SIG-M5 treated with dmso at 0.1 percent for 504 hours (cell line): ENCODE results near the gene RAB31.
A peak's percentile ranks its signal among the peaks of the same experiment; 100 is the strongest.

Source experiments
- DNase-seq: peaks from one replicate; lab custom pipeline; 2025; ENCODE audit not compliant: unreplicated experiment; lab: John Stamatoyannopoulos, UW

RAB31 gene

DNA sequence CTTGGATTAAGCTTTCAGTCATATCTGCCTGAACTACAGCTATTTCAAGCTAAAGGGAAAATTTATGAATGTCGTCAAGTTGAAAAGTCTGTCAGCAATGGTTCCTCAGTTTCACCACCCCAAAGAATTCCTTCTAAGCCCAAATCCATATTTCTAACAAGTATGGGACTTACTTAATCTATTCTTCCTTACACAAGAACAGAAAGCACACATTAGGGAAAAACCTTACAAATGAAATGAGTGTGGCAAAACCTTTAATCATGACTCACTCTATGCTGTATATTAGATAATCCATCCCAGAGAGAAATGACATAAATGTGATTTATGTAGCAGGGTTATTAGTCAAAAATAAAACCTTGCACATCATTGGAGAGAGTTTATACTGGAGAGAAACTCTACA, 78.9 kb downstream of the RAB31 start:
- no peak for DNase-seq

GRCh38 chr18:9787712-9788111, 79.6 kb downstream of the RAB31 start:
- DNase-seq = peak; percentile 59

DNA sequence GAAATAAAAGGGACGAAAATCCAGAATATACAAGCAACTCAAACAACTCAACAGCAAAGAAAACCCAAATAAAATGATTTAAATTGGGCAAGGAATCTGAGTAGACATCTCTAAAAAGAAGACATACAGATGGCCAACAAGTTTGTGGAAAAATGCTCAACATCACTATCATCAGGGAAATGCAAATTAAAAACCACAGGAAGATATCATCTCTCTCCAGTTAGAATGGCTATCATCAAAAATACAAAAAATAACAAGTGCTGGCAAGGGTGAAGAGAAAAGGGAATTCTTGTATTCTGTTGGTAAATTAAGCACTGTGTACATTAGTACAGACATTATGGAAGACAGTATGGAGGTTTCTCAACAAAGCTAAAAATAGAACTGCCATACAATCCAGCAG, 80.0 kb downstream of the RAB31 start:
- DNase-seq = no peak

DNA sequence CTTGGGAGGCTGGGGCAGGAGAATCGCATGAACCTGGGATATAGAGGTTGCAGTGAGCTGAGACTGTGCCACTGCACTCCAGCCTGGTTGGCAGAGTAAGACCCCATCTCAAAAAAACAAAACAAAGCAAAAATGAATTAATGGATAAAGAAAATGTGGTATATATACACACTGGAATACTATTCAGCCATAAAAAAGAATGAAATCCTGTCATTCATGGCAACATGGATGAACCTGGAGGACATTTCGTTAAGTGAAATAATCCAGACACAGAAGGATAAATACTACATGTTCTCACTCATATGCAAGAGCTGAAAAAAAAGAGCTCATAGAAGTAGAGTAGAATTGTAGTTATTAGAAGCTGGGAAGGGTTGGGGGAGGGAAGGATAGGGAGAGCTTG, 80.8 kb downstream of the RAB31 start:
- no peak for DNase-seq

- DNase-seq = no peak
Observed at GRCh38 chr18:9790261-9790660, 82.2 kb downstream of the RAB31 start.

DNA sequence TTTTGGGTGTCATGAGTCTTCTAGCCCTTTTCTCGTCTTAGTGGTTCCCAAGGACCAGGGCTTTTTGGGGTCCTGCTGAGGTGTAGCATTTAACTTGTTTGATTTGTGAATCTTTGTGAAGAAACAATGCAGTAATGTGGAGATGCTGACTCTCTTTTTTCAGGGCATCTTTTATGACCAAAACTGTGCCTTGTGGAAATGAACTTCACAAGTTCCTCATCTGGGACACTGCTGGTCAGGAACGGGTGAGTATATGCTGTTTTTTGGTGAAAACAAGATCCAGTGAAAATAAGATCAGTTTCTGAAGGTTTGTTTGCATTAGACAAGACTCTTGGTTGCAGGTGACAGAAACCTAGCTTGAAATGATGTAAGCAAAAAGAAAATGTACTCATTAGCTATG, 83.9 kb downstream of the RAB31 start:
- DNase-seq = no peak

- peak; percentile 67 for DNase-seq
Observed at GRCh38 chr18:9792565-9793245, 84.6 kb downstream of the RAB31 start.

DNA sequence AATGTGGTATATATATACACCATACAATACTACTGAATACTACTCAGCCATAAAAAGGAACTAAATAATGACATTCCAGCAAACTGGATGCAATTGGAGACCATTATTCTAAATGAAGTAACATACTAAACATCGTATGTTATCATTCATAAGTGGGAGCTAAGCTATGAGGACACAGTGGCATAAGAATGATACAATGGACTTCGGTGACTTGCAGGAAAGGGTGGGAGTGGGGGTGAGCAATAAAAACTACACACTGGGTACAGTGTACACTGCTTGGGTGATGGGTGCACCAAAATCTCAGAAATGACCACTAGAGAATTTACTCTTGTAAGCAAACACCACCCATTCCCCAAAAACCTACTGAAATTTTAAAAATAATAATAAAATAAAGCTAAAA, 87.9 kb downstream of the RAB31 start:
- no peak for DNase-seq

DNA sequence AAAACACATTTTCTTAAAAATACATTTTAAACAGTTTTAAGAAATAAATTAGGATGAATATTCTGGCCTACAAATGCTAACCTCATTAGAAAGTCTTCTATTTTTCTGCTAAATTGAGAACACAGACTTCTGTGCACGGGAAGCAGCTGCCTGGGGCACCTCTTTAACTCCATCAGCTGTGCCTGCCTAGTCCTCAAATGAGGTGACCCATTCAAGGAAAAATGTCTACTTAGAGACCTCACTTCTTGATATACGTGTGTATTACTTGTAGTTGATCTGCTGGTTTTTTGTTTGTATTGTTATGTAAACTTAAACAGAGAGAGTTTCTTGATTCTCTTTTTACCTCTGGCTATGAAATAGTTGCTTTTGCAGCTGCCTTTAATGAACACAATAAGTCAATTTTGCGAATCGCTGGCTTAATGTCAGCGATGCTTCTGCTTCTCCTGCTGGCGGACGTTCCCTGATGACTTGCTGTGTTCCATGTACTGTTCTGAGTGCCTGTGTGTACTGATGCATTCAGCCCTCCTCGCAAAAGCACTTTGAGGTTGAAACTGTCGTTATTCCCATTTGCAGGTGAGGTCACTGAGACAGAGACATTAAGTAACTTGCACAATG, 88.9 kb downstream of the RAB31 start:
- DNase-seq = no peak

DNA sequence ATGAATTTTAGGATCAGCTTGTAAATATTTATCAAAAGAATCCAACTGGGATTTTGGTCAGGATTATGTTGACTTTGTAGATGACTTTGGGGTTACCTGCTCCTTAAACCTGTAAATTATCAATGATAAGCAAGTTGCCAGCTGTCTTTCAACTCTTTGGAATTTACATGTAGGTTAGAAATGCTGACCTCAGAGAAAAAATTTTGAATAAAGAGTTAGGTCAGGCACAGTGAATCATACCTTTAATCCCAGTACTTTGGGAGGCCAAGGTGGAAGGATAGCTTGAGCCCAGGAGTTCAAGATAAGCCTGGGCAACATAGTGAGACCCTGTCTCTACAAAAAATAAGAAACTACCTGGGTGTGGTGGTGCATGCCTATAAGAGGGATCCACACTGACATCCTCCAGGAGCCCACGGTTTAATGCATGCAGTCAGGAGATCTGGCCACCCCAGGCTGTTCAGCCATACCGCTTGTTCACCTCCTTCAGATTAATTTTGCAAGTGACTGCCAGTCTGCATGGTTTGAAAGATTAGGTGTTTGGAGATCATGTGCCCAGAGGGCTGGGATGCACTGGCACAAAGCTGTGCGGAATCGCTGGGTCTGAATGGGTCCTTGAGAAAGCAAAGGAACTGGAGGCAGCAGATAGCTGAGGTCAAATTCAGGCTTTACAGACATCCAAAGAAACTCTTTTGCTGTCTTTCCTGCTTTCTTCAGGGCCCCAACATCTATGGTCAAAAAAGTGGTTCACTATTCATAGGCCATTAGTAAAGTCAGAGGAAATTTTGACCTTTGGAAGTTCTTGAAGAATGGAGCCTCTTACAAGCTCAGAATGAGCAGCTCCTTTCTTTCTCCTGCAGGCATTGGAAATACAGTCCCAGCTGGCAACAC, 94.3 kb downstream of the RAB31 start:
- DNase-seq = no peak

DNA sequence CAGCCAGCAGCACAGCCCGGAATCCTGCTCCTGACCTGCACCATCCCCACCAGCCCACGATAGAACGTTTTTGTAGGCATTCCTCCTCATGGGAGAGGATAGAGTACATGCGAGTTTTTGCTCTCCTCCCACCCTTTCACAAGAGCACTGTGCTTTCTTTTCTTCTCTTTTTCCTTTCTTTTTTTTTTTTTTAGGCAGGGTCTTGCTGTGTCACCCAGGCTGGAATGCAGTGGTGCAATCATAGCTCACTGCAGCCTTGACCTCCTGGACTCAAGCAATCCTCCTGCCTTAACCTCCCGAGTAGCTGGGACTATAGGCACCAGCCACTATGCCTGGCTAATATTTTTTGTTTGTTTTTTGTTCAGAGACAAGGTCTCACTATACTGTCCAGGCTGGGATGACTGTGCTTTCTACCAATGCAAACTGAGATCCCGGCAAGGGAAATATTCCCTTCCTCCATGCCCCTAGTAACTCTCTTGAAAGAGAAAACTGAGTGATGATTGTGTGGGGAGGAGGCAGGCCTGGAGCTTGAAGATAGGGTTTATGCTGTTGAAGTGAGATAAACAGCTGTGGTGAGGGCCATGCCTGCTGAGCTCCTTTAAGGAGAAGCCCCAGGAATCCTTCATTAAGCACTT, 95.1 kb downstream of the RAB31 start:
- DNase-seq = no peak

- no peak for DNase-seq
Observed at GRCh38 chr18:9803698-9804516, 95.8 kb downstream of the RAB31 start.

DNA sequence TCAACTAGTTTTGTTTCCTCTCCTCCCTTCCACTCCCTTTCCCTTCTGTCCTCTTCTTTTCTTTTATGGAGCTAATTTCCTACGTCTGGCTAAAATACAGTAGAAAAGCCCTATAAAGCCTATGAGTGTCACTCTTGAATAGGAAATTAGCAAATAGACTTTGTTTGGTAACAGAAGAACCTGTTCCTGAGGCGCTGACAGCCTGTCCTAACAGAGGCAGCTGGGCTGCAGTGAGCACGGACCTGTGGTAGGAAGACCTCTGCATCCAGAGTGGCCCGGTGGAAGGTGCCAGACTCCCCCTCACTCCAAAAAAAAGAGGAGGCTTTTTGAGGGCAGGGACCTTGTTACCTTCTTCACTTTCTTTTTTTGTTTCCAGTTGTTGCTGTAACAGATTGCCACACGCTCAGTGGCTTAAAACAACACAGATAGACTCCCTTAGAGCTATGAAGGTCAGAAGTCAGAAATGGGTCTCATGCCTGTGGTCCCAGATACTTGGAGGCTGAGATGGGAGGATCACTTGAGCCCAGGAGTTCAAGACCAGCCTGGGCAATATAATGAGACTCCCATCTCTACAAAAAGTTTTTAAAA, 96.5 kb downstream of the RAB31 start:
- DNase-seq = no peak

DNA sequence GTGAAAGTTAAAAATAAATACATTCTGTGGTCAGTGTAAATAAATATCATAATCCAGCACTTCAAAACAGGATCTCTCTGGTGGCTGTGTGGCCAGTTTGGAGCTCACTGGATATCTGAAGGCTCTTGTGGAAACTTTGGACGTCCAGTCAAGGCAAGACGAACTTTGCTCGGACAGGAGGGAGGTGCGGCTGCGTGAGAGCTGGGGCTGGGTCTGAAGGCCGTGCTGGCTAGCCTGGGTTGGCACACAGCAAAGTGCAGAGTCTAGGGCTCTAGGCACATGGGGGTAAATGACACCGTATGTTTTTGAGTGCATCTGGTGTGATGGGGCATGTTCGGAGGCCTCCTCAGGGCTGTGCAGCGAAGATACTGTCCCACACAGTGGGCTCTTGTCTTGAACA, 98.8 kb downstream of the RAB31 start:
- DNase-seq = no peak

DNA sequence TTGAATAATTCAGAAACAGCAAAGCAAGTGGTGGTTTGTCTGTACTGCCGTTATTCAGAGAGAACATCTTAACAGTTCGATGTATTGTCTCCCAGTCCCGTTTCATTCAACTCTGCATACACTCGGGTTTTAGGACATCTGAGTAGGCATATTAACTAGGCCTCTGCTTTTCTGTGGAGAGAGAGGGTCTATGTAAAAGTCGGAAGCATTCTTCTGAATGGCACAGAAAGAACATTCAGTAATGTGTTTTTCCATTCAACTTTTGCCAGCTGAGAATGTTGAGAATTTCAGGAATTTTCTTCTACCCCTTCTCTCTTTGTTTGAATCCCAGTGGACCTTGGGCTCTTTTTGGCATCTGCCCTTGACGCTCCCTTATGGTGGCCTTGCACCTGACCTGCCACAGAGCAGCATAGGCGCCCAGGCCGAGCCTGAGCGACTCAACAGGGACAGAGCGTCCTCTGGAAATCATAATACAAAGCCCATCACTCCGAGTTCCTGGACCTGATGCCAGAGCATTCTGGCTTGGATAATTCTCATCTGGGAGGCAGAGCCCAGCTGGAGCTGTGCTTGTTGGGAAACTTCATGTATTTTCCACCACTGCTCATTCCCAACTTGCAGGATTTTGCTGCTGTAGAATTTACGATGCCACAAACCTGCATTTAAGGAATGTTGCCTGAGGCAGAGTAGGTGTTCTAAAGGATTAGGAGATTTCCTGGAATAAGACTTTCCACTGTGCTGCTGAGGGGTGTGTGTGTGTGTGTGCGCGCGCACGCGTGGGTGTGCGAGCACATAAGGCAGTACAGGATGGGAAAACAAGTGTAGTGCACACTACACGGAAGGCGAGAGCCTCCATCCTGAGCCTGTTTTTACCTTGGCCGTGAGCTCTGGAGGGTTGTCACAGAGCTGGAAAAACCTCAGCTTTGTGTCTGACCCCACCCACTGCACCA, 100.5 kb downstream of the RAB31 start:
- DNase-seq = no peak

DNA sequence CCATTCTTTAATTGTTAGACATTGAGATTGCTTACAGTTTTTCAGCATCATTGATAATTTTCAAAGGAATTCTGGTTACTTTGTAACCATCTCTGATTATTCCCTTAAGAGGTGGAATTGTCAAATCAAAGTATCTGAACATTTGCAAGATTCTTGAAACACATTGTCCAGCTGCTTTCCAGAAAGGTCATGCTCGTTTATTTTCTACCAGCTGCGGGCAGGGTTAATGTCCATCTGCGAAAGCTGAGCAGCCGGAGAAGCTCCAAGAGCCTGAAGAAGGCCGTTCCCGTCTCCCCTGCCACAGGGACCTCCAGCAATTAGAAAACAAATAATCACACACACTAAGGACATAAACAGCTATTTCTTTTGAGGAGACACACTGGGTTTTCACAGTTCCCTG, 101.6 kb downstream of the RAB31 start:
- DNase-seq = no peak

GRCh38 chr18:9810299-9810698, 102.2 kb downstream of the RAB31 start:
- no peak for DNase-seq

- DNase-seq = no peak
Observed at GRCh38 chr18:9810994-9811705, 103.0 kb downstream of the RAB31 start.

- no peak for DNase-seq
Observed at GRCh38 chr18:9811978-9812377, 103.9 kb downstream of the RAB31 start.
